NCI-H2081 (cell line): Measurements from ENCODE around the gene PLOD3.
A peak's percentile ranks its signal among the peaks of the same experiment; 100 is the strongest.

ENCODE experiments used
- DNase-seq, 2 experiments: peaks; one replicate each; lab custom pipeline; 2025; lab: John Stamatoyannopoulos, UW

PLOD3 gene

DNA sequence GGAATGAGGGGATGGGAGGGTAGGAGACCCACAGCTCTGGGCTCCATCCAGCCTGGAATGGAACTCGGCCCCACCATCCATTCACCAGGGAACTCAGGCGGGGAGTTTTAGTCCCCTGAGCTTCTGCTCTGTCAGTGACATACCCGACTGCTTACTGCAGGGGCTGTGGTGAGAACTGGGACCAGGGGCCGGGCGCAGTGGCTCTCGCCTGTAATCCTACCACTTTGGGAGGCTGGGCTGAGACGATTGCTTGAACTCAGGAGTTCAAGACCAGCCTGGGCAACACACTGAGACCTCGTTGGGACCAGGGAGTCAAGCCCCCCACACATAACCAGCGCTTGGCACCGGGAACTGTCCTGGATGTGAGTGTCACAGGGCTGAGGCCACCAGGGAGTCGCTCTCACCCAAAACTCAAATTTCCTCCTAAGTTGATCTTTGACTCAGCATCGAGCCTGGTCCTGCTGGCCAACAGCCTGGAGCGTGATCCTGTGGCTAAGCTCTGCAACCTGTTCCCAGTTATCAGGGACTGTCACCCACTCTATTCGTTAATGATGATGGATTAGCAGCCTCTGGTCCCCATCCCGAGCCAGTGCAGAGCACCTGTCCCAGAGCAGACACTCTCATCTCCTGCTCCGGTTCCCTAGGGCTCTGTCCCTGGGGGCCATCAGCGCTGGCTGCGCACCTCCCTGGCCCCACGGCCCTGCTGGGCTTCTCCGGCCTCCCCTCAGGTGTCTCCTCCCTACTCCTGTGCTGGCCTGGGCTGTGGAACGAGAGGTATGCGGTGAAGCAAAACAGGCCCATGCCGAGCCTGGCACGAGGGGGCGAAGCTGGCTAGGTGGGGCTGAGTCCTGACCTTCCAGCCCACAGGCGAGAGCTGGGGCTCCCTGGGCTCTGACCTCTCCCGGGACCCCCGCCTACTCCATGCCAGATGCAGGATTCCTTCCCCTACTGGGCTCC lies 21.1 kb upstream of the PLOD3 start:
- no peak for DNase-seq

GRCh38 chr7:101237206-101238067 lies 20.1 kb upstream of the PLOD3 start, which contains the start of gene CLDN15:
Gene CLDN15, minus strand, starts transcription at chr7:101237802. Its CDS starts 221 bp downstream, at chr7:101237581.
- DNase-seq: no peak

GRCh38 chr7:101236292-101236835 lies 19.0 kb upstream of the PLOD3 start:
- DNase-seq: no peak

DNA sequence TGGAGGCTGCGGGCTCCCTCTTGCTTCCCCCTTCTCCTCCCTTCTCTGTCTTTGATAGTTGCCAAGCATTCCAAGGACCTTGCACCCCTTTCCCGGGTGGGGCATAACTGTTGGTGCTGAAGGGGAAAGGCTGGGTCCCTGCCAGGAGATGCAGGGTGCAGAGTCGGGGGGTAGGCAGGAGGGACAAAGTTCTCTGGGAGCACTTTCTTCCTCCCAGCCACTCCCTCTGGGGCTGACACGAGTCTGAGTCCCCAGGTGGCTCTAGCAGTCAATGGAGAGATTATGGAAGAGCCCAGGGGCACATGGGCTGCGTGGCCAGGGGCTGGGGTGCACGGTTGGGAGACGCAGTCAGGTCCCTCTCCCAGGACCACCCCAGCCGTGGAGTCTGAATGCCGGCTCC lies 18.1 kb upstream of the PLOD3 start:
- DNase-seq: no peak

GRCh38 chr7:101235050-101235449 lies 17.7 kb upstream of the PLOD3 start:
- no peak for DNase-seq

DNA sequence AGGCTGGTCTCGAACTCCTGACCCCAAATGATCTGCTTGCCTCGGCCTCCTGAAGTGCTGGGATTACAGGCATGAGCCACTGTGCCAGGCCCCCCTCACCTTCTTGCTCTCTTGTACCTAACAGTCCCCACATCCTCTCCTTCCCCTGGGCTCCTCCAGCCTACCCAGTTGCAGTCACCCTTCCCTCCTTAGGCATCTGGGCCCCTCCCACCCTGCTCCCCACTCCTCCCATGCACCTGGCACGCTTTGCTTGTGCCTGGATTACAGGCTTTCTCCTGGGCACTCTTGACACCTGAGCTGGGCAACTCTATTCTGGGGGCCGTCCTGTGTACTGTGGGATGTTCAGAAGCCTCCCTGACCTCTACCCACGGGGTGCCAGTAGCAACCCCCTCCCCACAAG lies 17.3 kb upstream of the PLOD3 start:
- no peak for DNase-seq

DNA sequence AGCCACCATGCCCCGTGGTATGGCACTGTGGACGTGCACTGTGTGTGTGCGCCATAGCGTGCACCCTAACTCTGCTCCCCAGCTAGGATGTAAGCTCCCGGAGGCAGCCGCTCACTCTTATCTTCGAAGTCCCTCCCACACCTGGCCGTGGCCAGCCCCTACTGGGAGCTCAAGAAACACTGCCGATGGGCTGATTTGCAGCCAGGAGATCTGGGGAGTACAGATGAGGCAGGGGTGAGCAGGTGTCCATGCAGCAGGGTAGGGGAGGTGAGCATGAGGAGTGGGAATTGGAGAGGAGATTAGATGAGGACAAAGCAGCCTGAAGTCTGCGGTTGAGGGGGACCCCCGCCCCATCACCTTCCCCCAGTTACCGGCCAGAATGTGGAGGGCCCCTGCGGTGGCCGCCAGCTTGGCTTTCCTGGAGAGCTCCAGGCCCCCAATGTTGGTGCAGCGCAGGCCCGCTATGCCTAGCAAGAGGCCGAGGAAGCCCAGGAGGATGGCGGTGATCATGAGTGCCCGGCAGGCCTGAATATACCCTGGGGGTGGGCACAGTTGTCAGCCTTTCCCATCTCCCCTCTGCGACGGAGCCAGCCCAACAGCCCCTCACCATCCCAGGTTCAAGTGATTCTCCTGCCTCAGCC lies 16.6 kb upstream of the PLOD3 start:
- DNase-seq: no peak

DNA sequence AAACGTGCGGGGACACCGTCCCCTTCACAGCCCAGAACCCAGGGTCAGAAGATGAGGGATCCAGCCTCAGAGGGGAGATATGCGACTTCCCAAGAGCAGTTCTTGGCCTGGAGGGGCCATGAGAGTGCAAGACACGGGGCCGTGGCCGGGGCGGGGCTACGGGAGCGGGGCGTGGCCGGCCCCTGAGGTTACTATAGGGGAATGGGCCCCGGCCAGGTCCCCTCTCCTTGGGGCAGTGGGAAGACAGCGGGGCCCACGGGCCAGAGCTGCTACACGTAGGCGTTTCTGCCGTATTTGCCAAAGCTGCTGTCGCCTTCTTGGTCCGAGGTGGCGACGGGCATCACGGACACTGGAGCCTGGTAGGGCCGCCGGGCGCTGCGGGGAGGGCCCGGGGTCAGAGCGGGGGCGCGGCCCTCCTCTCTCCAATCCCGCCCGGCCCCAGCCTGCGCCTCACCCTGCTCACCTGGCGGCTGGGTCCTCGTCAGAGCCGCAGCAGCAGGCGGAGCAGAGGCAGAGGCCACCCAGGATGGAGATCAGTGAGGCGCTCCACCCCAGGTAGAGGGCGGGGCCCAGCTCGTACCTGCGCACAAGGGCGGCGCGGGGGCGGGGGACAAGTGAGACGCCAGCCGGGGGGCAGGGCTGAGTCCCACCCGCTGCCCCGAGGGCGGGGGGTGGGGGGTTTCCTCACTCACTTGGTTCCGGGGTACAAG lies 14.9 kb upstream of the PLOD3 start:
- DNase-seq: peak; percentile 69 to 76

DNA sequence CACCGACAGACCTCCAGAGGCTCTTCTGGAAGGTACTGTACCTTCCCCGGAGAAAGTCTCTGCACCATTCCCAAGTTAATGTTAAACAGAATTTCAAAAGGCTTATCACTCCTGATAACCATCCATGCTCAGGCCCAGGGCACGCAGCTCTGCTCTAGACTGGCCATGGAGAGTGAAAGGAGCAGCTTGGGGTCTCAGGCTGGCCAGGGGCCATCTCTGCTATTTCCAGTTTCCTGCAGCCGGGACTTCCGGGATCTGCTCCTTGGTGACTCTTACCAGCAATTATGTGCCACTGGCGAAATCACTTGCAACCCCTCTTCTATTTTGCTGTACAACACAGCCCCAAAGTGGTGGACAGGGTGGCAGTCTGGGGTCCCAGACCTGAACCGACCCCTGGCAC lies 14.3 kb upstream of the PLOD3 start:
- DNase-seq: no peak

- DNase-seq: no peak
Observed at GRCh38 chr7:101226721-101227120, 9.3 kb upstream of the PLOD3 start.

DNA sequence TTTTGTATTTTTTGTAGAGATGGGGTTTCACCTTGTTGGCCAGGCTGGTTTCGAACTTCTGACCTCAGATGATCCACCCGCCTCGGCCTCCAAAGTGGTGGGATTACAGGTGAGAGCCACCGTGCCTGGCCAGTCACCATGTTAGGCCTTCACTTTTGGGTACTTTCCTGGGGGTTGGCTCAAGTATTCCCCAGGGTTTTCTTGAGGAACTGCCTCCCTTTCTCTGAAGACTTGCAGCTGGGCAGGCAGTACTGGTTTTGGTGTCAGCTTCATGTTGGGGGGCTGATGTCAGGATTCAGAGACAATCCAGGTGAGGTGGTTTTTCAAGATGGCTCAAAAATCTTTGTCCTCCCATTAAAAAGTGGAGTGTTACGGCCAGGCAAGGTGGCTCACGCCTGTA lies 8.3 kb upstream of the PLOD3 start:
- DNase-seq: no peak

GRCh38 chr7:101223528-101223927 lies 6.1 kb upstream of the PLOD3 start:
- DNase-seq: no peak

GRCh38 chr7:101222275-101222830 lies 5.0 kb upstream of the PLOD3 start:
- no peak for DNase-seq

DNA sequence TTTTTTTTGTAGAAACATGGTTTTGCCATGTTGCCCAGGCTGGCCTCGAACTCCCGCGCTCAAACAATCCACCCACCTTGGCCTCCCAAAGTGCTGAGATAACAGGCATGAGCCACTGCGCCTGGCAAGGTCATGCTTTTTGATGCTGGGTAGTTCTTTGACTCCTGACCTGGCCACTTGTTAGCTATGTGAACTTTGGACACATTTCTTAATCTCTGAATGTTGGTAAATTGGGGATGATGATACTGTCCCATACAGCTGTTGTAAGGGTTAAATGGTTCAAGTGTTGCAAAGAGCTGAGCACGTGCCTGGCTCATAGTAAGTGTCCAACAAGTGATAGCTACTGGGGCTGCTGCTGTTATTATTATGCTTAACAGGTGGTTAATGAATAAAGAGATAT lies 2.9 kb upstream of the PLOD3 start:
- DNase-seq: no peak

GRCh38 chr7:101218236-101219125 lies 1.1 kb upstream of the PLOD3 start:
- no peak for DNase-seq

GRCh38 chr7:101216860-101217387 lies 457 bp downstream of the PLOD3 start:
- DNase-seq: no peak

GRCh38 chr7:101216001-101216859 lies 1.2 kb downstream of the PLOD3 start:
- DNase-seq: no peak

DNA sequence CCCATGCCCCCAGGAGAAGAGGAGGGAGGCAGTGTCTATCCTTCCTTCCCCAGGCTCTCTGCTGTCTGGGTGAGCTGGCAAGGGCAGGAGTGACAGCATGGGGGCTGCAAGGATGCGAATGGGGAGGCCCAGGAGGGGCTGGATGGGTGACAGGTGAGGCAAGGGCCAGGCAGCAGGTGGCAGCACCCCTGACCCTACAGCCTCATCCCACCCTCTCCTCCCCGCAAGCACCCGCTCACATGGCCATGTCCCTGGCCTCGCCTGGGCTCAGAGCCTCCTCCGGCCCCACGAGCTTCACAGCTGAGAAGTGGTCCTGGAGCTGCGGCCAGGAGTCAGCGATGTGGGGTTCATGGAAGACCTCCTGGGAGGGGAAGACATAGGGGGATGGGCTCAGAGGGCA lies 5.4 kb downstream of the PLOD3 start:
- no peak for DNase-seq

- no peak for DNase-seq
Observed at GRCh38 chr7:101211501-101211900, 5.9 kb downstream of the PLOD3 start.
